Right ventricle myocardium superior (tissue), 1 donor: ENCODE data around the gene CCDC9B. TPM values are rescaled to one million over a fixed set of nuclear protein-coding genes. Genes with fewer than 3 reads are reported as not detected.
A peak's percentile ranks its signal among the peaks of the same experiment; 100 is the strongest.

Experiments
- ATAC-seq: fragments of 200-7000 bp; cut with Tn5 transposase; one replicate; pipeline ENCODE4 v1.9.1; 2020; ENCODE audit warnings: mild to moderate bottlenecking; ENCODE audit not compliant: poor library complexity
- DNase-seq: peaks from one replicate; pipeline ENCODE4 v3.0.0-alpha.2; 2020
- intact Hi-C: fragments of 100-400 bp; cut with DNase I; formaldehyde crosslinking; loops from one replicate; pipeline ENCODE4 v1.11.2; 2022
- long read RNA-seq: library from polyadenylated mRNA; unstranded; transcript quantifications from one replicate; pipeline ENCODE4 v2.0.0, GENCODE V29; 2021
- total RNA-seq: library from RNA; stranded (reverse); fragmentation: NEBNext Ultra II Directional; extraction: Animal tissue kit (Norgen Biotek cat#: 25700); gene quantifications from one replicate; pipeline ENCODE4 v1.2.1, GENCODE V29; 2021
- donor health status: DM: no; HTN: yes; CAD: no; lungs with severe emphysema.

CCDC9B gene
- 155 TPM for total RNA-seq
- long read RNA-seq, full-length matches to known transcripts = 13 of 51 reads
- long read RNA-seq, partial matches to known transcripts = 30 of 51 reads
- long read RNA-seq, other reads (novel, unspliced or antisense) = 8 of 51 reads

DNA sequence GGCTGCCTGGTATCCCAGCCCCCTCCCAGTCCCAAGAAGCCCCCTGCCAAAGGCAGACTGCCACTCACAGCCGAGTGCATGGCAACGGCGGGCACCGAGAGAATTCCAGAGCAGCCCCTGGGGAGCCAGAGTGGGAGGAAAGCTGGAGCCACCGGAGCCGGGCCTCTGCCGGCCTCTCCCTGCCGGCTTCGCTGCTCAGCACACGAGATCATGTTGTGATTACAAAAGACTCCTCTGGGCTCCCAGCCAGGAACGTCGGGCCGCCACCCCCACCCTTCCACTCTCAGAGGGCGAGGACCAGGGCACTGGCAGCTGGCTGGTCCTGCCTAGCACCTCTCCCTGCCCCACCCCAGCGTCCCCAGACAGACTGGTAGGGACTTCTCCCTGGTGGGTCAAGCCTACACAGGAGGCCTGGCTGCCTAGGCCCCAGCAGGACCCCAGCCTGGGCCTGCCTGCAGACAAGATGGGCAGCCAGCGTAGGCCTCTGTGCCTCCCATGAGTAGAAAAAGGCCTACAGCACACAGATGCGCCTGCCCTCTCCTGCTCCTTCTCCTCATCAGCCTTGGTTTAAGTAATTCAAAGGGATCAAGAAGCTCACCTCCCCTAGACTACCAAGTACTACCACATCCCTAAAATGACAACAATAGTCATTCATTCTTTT is at the start of gene CCDC9B:
Gene CCDC9B (minus strand): TSS at position 200 of the 661 bp plus-strand sequence. CDS start 120 bp downstream, at position 80.
- intact Hi-C loops = no loop called here
- DNase-seq = peak; percentile 94
- peak; percentile 79 for ATAC-seq

DNA sequence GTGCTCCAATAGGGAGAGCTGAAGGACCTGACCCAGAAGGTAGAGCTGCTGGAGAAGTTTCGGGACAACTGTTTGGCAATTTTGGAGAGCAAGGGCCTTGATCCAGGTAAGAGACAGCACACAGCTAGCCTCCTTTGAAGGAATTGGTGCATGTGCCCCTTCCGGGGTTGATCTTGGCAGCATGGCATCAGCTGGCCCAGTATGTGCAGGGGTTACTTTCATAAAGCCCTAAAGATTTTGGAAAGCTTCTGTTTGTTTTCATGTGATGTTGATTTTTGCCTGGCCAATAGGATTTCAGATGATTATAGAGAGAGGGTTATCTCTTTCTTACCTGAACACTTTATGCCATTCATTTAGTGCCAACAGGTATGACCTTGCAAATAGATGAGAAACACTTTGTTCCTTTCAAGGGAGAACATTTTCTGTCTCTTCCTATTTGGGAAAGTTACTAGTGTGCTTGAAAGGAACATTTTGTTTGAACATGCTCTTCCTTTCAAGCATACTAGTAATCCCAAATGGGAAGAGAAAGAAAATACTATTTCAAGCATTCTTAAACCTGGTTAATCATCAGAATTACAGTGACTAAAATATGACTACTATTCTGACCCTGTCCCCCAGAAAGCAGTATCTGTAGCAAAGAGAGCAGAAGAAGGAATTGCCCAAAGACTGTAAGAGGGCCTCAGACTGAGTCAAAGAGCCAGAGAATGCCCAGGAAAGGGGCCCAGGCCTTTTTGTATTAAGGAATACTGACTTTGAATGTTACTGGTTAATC is 49.3 kb upstream of the CCDC9B start:
- intact Hi-C loops = no loop called here
- DNase-seq (no peak), ATAC-seq (no peak)

DNA sequence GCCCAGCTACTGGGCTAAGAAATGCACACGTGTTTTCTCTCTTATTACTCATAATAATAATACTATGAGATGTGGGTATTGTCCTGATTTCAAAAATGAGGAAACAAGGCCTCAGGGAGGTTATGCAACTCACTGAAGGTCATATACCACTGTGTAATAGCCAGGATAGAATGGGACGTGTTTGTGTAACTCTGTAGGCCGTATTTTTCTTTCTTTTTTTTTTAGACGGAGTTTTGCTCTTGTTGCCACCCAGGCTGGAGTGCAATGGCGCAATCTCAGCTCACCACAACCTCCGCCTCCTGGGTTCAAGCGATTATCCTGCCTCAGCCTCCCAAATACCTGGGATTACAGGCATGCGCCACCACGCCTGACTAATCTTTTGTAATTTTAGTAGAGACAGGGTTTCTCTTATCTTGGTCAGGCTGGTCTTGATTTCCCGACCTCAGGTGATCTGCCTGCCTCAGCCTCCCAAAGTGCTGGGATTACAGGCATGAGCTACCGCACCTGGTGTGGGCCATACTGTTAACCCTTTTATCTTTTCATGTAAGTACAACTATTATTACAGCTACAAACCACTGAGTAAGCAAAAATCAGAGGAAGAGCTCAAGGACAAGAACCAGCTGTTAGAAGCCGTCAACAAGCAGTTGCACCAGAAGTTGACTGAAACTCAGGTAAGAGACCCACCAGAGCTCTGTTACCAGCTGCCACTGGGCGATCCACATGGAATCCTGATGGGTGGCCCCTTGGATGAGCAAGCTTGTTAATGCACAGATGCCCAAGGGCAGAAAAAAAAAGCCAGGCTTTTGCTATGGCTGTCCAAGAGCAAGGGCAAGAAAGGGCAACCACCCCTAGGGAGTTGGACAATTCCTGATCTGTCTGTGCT is 48.4 kb upstream of the CCDC9B start:
- peak; percentile 47 for DNase-seq
- intact Hi-C loops = no loop called here
- peak; percentile 53 for ATAC-seq

- DNase-seq (no peak), ATAC-seq (no peak)
- intact Hi-C loops = no loop called here
These were observed 45.7 kb upstream of the CCDC9B start for GRCh38 chr15:40386480-40386879.

- intact Hi-C loops = no loop called here
- DNase-seq (peak; percentile 95), ATAC-seq (peak; percentile 99)
These were observed 42.1 kb upstream of the CCDC9B start, which contains the start of gene KNSTRN for GRCh38 chr15:40382580-40383456. TSS of gene KNSTRN (plus strand) at chr15:40382721. CDS start at chr15:40382836, 115 bp downstream.

- ATAC-seq (no peak), DNase-seq (no peak)
- intact Hi-C loops = no loop called here
These were observed 41.2 kb upstream of the CCDC9B start for GRCh38 chr15:40381818-40382529.

GRCh38 chr15:40380636-40381035 is 39.9 kb upstream of the CCDC9B start:
- intact Hi-C loops = no loop called here
- DNase-seq = no peak
- ATAC-seq = no peak

GRCh38 chr15:40379853-40380252 is 39.1 kb upstream of the CCDC9B start:
- DNase-seq (no peak), ATAC-seq (peak; percentile 52)
- intact Hi-C loops = no loop called here

GRCh38 chr15:40379374-40379773 is 38.6 kb upstream of the CCDC9B start:
- ATAC-seq (no peak), DNase-seq (no peak)
- intact Hi-C loops = no loop called here

GRCh38 chr15:40377606-40378005 is 36.9 kb upstream of the CCDC9B start:
- intact Hi-C loops = no loop called here
- no peak for ATAC-seq

GRCh38 chr15:40372981-40373380 is 32.2 kb upstream of the CCDC9B start:
- no peak for DNase-seq
- intact Hi-C loops = no loop called here
- ATAC-seq = no peak

More at GRCh38 chr15:40377606-40378005, 36.9 kb upstream of the CCDC9B start:
- no peak for DNase-seq

DNA sequence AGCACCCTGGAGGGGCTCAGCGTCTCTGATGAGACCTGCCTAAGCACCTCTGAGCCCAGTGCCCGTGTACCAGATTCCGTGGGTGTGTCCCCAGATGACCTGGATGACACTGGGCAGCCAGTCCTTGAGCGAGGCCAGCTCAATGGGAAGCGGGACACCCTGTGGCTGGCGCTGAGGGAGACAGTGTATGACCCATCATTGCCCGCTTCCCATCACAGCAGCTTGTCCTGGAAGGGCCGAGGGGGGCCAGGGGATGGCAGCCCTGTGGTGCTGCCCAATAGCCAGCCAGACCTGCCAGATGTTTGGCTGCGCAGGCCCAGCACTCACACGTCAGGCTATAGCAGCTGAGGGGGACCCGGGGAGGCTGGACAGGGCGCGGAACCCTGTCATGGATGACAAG is 29.2 kb upstream of the CCDC9B start:
- intact Hi-C loops = loop anchor here (5.0 kb wide), 1 partner anchor 52 kb away; no protein-coding TSS in a partner anchor
- DNase-seq (no peak), ATAC-seq (no peak)

GRCh38 chr15:40369474-40369869 is 28.7 kb upstream of the CCDC9B start:
- intact Hi-C loops = loop anchor here (5.0 kb wide), 1 partner anchor 53 kb away; no protein-coding TSS in a partner anchor
- DNase-seq (no peak), ATAC-seq (no peak)

- DNase-seq = no peak
- intact Hi-C loops = loop anchor here (5.0 kb wide), 1 partner anchor 53 kb away; no protein-coding TSS in a partner anchor
- no peak for ATAC-seq
These were observed 28.2 kb upstream of the CCDC9B start for GRCh38 chr15:40368719-40369473.

- peak; percentile 91 for DNase-seq
- intact Hi-C loops = loop anchor here (5.0 kb wide), 1 partner anchor 54 kb away; no protein-coding TSS in a partner anchor
These were observed 27.2 kb upstream of the CCDC9B start for GRCh38 chr15:40367686-40368611.

More at GRCh38 chr15:40367686-40368611, 27.2 kb upstream of the CCDC9B start:
- ATAC-seq = peak; percentile 76
